HG02623 (cell line): ENCODE measurements around the gene MAT1A.
"Not testable (repeated sequence)": the region's sequence is repeated elsewhere in the genome, so short reads cannot be mapped to it uniquely, and the experiment has no call there.

Source experiments
- ATAC-seq: cut with Tn5 transposase; IDR thresholded peaks from one replicate; pipeline ENCODE4 v1.9.1; 2021; ENCODE audit warnings: moderate library complexity; ENCODE audit not compliant: unreplicated experiment

The MAT1A gene

DNA sequence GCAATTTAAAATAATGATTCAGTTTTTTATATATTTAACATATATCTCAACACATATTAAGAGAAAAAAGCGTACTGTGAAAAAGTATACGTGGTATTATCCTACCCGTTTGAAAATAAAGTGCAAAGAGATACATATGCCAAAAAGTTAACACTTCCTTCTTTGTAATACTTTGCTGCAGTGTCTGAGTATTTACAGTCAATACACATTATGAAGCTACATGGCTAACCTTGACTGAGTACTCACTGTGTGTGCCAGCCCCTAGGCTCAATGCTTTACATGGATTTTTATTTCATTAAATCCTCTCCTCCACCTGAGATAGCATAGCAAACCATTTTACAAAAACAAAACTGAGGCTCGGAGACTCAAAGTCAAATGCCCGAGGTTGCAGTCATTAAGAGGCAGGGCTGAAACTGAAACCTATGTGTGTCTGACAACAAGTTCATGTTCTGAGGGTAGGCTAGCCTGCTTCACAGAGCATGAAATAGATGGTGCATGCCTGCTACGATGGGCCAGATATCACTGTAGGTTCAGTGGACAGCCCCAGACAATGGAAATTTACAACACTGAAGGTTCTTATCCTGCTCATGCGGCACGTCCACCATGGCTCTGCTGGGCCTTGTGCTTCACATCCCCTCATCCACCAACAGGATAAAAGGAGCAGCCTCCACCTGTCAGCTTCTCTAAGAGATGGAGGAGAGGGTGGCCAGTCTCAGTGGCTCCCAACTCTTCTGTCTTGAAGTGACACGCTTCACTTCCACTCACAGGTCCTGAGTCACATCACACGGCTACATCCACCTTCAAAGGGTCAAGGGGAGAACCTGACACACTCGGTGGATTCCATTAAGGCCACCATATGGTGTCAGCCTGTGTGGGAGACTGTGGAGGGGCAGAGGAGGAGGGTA lies 54.9 kb downstream of the MAT1A start:
- peak; percentile 100 for ATAC-seq

DNA sequence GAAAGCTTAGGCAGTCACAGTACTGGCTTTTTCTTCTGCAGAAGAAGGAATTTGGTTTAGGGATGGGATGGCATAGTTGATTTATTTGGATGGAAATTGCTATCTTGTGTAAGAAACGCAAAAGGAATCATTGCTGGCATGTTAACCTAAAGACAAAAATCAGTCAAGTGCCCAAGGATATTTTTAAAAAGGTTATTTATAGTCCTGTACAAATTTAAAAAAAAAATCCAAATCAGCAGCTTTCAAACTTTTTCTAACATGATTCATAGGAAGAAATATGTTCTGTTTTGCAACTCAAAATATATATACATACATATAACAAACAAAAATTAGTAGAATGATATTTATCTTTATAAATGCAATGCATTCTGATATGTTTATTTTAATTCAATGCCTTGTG lies 55.6 kb downstream of the MAT1A start:
- not testable (repeated sequence) for ATAC-seq

DNA sequence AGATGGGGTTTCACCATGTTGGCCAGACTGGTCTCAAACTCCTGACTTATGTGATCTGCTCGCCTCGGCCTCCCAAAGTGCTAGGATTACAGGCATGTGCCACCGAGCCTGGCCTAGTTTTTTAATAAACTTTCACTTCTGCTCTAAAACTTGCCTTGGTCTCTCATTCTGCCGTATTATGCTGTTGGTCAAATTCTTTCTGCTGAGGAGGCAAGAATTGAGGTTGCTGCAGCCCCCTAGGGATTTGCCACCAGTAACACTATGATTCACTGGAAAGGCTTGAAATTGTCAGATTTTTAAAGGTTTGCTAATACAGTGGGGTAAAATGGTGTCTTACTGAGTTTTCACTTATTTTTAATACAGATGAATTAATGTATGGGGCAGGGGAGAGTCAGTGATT lies 62.7 kb downstream of the MAT1A start:
- ATAC-seq: not testable (repeated sequence)

DNA sequence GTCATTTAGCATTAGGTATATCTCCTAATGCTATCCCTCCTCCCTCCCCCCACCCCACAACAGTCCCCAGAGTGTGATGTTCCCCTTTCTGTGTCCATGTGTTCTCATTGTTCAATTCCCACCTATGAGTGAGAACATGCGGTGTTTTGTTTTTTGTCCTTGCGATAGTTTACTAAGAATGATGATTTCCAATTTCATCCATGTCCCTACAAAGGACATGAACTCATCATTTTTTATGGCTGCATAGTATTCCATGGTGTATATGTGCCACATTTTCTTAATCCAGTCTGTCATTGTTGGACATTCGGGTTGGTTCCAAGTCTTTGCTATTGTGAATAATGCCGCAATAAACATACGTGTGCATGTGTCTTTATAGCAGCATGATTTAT lies 66.4 kb downstream of the MAT1A start:
- ATAC-seq: not testable (repeated sequence)
